Measurements from ENCODE around the gene RHOV.

DNA sequence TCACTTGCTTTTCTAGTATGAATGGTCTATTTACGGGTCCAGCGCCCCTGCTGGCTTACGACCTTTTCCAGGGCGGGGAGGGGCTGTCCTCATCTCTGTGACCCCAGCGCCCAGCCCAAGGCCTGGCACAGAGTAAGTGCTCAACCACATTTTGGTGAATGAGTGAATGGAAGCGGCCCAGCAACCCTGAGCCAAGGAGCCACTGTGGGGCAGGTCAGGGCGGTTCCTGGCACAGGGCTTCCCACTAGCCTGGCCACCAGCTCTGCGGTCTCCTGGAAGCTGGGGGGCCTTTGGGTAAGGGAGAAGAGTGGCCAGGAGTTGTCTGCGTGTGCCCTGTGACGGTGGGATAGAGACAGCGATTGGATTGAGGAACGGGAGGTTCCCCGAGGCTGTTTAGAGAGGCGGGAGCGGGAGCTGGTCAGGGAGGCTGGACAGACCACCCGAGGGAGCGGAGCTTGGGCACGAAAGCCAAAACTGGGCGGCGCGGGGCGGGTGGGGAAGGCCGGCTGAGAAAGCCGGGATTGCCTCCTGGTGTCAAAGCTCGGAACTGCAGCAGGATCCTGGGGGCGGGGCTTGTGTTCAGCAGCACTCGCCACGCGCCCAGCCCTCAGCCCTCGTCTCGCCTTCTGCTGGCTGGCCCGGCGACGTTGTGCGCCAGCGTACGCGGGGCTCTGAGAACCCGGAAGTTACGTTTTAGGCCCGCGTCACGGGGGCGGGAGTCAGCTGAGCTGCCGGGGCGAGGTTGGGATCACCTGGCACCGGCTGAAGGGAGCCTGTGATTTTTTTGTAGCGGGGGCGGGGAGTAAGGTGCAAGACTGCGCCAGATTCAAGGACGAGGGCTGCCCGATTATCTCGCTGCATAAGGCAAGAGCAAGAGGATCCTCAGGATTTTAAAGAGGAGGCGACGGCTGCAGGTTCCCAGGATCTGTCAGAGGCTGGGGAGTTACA is 20.0 kb upstream of the RHOV start, which contains the start of gene VPS18:
- TF ChIP-seq, protein P1, sequence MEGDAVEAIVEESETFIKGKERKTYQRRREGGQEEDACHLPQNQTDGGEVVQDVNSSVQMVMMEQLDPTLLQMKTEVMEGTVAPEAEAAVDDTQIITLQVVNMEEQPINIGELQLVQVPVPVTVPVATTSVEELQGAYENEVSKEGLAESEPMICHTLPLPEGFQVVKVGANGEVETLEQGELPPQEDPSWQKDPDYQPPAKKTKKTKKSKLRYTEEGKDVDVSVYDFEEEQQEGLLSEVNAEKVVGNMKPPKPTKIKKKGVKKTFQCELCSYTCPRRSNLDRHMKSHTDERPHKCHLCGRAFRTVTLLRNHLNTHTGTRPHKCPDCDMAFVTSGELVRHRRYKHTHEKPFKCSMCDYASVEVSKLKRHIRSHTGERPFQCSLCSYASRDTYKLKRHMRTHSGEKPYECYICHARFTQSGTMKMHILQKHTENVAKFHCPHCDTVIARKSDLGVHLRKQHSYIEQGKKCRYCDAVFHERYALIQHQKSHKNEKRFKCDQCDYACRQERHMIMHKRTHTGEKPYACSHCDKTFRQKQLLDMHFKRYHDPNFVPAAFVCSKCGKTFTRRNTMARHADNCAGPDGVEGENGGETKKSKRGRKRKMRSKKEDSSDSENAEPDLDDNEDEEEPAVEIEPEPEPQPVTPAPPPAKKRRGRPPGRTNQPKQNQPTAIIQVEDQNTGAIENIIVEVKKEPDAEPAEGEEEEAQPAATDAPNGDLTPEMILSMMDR (conservative IDR thresholded peaks at IDR 0.05 in 1 of 2, IDR thresholded peaks at IDR 0.05 in 1 of 2; ENCODE audit: extremely low read depth in 1 of 2, insufficient read depth in 1 of 2, low read depth in 1 of 2, low read length in 2 of 2), result peak; percentile 78 to 88
- no peak for TF ChIP-seq EZH2 (IDR thresholded peaks at IDR 0.05; ENCODE audit: borderline replicate concordance, low read length)
